ENCODE results near the gene SBF2. TPM values are rescaled to one million over a fixed set of nuclear protein-coding genes. Genes with fewer than 3 reads are reported as not detected.
"Not testable (repeated sequence)": the region's sequence is repeated elsewhere in the genome, so short reads cannot be mapped to it uniquely, and the experiment has no call there.

SBF2 gene
- polyA plus RNA-seq, 1 donor, result 18.8 TPM

DNA sequence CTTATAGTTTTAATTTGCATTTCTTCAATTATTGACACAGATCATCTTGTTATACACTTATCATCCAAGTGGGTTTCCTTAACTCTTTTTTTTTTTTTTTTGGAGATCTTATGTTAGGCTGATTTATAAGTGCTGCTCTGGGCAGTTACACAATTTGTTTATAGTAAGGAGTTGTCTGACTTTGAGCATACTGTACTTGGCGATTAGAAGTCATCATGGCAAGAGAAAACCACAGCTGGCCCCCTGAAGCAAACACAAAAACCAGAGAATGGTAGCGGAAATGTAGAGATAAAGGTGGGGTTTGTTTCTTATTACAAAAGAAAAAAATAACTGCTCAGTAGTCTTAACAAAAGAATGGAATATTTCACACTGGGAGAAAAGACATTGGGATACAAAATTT is 337.5 kb downstream of the SBF2 start:
- DNase-seq (ENCODE audit: low read depth), result no peak

DNA sequence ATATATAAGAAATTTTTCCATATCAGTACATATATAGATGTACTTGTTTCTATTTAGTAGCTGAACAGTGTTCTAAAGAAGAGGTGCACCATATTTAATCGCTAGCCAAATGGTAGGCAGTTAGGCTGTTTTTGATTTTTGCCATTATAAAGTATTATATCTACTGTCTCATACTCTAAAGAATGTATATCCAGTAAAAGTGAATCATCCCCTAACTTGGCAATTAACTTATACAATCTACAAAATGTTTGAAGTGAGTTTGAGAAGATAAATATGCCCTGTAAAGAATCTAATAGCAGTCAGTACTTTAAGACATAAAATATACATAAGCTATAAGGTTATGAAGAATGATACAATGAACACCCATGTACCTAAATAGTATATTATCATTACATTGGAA is 338.6 kb downstream of the SBF2 start:
- no peak for DNase-seq (ENCODE audit: low read depth)

DNA sequence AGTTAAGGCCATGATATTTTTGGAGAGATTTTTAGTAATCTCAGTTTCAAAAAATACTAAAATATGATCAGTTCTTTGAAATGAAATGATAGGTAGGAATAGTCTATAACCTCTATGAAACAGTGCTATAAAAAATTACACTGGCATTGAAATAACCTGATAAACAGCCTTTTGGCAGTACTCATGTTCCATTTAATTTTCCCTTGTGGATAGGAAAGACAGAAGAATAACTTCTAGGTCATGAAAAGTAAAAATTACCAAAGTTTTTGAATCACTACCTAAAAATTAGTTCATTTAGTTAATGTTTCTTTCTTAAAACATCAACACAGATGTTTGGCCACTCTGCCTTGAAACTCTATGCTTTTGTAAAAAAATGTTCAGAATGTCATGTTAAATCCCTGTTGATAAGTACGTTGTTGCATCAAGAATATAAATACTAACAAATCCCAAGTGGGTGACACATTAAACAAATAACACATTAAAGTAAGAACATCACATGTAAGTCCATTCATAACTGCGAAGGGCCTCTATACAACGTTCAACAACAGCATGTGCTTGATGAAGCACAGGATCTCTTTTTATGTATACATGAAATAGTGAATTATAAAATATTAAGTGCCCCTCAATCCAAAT is 339.9 kb downstream of the SBF2 start:
- no peak for DNase-seq (ENCODE audit: low read depth)

DNA sequence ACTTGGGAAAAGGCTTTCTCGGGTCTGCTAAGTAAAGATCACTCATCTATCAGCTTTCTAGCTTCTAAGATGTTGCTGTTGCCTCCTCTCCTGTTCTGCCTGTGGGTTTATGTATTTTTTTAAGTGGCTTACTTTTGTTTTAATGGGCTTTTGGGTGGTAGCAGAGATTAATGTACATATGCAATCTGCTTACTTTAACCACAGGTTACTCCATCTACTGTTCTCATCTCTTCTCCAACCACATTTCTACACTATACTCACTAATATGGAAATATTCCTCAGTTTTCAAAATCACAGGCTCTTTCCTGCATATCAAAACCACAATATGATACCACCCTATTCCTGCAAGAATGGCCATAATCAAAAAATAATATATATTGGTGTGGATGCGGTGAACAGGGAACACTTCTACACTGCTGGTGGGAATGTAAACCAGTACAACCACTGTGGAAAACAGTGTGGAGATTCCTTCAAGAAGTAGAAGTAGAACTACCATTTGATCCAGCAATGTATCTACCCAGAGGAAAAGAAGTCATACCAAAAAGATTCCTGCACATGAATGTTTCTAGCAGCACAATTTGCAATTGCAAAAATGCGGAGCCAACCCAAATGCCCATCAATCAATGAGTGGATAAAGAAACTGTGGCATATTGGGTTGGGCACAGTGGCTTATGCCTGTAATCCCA is 341.4 kb downstream of the SBF2 start:
- DNase-seq (ENCODE audit: low read depth), result no peak

DNA sequence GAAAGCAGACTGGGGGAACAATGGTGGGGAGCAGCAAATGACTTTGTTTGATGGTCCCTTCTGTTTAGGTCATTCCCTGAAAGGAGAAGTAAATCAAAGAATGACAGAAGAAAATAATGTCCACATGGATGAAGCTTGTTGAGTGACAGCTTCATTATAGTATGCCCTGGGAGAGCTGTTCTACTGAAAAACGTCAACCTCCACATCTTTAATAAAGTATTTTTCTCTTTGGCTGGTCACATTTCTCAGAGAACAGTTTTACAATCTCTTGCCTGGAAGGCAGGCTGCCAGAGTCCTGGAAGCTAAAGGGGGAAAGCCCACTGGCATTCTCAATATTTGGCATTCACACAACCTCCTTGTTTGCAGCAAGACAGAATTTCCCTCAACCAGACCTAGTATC is 342.2 kb downstream of the SBF2 start:
- no peak for DNase-seq (ENCODE audit: low read depth)

DNA sequence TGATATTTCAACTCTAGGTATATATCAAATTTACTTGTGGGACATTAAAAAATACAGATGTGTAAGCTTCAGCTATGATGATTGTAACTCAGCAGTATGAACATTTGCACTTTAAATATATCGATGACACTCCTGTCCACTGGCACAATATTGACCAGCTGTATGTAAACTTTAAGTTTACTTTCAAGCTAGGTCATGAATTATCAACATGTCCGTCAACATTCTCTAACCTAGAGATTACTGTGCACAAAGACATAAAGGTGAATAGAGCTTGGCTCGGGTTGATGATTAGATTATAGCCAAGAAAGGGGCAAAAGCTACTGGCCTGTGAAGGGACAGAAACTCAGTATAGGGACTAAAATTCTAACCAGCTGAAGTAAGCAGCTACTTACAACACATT is 343.6 kb downstream of the SBF2 start:
- no peak for DNase-seq (ENCODE audit: low read depth)

DNA sequence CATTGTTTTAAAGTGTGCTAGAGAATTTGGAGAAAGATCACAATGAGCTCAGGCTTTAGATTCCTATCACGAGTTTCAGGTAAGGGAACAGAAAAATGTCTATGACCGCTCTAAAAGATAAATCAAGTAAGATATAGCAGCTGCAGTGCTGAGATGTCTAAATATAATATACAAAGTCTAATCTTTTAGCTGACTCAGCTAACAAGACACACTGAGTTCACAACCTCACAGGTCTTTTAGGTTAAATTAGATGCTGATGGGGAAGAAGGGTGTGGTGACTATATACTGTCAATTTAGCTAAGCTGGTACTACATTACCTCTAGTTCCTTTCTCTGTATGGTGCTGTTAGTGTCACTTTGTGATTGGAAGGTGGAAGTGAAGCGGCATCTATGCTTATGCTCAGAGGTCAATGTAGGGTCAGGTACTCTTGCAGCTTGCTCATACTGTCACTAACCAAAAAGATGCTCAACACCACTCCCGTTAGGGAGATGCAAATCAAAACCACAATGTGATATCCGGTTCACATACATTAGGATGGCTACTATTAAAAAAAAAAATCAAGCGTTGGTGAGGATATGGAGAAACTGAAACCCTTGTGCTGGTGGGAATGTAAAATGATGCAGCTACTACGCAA is 346.7 kb downstream of the SBF2 start:
- DNase-seq (ENCODE audit: low read depth), result no peak

DNA sequence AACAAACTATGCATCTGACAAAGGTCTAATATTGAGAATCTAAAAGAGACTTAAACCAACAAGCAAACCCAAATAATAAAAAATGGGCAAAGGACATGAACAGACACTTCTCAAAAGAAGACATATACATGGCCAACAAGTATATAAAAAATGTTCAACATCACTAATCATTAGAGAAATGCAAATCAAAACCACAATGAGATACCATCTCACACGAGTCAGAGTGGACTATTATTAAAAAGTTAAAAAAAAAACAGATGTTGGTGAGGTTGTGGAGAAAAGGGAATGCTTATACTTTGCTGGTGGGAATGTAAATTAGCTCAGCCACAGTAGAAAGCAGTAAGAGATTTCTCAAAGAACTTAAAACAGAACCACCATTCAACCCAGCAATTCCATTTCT is 348.3 kb downstream of the SBF2 start:
- DNase-seq (ENCODE audit: low read depth), result not testable (repeated sequence)

DNA sequence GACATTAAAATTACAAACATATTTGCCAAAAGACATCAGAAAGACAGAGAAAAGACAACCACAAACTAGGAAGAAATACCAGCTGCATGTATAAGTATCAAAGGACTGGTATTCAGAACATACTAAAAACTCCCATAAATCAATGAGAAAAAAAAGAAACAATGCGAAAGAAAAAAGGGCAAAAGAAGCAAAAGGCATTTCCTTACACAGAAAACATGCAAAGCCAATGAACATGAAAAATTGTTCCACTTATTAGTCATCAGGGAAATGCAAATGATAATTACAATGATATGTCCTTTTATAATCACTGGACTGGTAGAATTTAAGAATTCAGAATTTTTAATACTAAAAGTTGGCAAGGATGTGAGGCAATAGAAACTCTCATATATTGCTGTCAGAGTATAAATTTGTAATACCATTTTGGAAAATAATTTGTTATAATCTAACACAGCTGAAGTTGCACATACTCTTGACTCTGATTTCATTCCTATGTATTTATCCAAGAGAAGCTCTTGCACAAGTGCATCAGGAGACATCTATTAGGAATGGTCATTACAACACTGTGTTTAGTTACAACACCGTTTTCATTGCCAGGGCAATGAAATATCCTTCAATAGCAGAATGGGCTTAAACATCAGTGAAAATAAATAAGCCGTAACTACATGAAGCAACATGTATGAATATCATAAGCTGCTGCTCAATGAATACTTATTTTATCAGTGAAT is 350.5 kb downstream of the SBF2 start:
- DNase-seq (ENCODE audit: low read depth), result peak; percentile 90

DNA sequence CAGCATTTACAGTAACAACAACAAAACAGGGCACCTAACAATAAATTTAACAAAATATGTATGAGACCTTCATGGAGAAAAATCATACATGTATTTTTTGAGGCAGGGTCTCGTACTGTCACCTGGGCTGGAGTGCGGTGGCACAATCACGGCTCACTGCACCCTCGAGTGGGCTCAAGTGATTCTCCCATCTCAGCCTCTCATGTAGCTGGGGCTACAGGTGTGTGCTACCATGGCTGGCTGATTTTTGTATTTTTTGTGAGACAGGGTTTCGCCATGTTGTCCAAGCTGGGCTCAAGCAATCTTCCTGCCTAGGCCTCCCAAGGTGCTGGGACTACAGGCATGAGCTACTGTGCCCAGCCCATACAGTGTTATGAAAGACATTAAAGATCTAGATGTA is 352.0 kb downstream of the SBF2 start:
- DNase-seq (ENCODE audit: low read depth), result no peak

DNA sequence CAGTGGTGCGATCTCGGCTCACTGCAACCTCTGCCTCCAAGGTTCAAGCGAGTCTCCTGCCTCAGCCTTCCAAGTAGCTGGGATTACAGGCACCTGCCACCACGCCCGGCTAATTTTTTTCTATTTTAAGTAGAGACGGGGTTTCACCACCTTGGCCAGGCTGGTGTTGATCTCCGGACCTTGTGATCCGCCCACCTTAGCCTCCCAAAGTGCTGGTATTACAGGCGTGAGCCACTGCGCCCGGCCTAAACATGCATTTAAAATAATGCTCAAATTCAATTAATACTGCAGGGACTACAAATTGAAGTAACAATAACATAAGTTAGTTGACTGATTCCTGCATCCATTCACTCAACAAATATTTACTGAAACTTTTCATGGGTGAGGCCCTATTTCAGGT is 354.9 kb downstream of the SBF2 start:
- not testable (repeated sequence) for DNase-seq (ENCODE audit: low read depth)

DNA sequence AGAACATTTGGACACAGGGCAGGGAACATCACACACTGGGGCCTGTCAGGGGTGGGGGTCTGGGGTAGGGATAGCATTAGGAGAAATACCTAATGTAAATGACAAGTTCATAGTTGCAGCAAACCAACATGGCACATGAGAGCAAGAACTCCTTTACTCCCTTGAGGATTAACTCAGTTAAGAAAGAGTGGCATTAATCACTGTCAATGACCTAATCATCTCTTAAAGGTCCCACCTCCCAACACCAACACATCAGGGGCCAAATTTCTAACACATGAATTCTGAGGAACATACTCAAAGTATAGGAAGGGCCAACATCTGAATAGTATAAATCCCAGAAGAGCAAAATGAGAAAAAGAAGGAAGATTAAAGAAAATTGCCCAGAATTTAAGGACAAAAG is 357.3 kb downstream of the SBF2 start:
- DNase-seq (ENCODE audit: low read depth), result no peak

DNA sequence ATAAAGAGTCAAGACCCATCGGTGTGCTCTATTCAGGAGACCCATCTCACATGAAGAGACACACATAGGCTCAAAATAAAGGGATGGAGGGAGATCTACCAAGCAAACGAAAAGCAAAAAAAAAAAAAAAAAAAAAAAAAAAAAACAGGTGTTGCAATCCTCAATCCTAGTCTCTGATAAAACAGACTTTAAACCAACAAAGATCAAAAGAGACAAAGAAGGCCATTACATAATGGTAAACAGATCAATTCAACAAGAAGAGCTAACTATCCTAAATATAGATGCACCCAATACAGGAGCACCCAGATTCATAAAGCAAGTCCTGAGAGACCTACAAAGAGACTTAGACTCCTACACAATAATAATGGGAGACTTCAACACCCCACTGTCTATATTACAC is 361.2 kb downstream of the SBF2 start:
- not testable (repeated sequence) for DNase-seq (ENCODE audit: low read depth)

DNA sequence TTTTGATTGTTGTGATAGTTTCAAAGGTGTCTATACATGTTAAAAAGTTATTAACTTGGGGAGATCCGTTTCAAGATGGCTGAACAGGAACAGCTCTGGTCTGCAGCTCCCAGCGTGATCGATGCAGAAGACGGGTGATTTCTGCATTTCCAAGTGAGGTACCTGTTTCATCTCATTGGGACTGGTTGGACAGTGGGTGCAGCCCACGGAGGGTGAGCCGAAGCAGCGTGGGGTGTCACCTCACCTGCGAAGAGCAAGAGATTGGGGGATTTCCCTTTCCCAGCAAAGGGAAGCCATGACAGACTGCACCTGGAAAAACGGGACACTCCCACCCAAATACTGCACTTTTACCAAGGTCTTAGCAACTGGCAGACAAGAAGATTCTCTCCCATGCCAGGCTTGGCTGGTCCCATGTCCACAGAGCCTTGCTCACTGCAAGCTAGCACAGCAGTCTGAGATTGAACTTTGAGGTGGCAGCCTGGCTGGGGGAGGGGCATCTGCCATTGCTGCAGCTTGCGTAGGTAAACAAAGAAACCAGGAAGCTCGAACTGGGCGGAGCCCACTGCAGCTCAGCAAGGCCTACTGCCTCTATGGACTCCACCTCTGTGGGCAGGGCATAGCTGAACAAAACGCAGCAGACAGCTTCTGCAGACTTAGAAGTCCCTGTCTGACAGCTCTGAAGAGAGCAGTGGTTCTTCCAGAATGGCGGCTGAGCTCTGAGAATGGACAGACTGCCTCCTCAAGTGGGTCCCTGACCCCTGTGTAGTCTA is 363.3 kb downstream of the SBF2 start:
- not testable (repeated sequence) for DNase-seq (ENCODE audit: low read depth)

DNA sequence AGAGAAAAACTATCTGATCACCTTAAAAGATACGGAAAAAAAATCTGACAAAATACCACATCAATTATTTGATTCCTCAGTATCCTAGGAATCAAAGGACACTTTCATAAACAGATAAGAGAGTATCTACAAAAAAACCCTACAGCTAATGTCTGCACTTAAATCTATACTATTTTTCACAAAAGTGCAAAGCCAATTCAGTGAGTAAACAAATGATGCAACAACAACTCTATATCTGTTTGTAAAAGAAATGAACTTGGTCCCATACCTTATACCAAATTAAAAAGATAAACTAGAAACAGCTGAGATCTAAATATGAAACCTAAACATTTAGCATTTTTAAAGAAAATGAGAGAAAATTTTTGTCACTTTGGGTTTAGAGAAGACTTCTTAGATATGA is 366.3 kb downstream of the SBF2 start:
- no peak for DNase-seq (ENCODE audit: low read depth)

DNA sequence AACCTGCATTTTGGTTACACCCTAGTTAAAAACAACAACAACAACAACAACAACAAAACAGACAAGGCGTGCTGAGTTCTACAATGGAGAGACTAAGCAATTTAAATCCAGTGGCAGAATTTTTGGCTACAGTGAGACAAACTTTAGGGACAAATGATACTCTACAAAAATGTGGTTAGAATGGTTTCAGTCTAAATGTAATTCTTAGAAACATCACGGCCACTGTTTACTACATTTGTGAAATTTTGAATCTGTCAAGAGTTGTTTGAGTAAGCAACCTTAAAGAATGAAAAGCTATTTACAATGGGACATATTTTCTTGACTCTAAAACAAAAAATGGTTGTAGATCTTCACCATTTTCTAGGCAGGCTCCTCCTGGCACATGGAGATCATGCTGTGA is 370.7 kb downstream of the SBF2 start:
- no peak for DNase-seq (ENCODE audit: low read depth)

DNA sequence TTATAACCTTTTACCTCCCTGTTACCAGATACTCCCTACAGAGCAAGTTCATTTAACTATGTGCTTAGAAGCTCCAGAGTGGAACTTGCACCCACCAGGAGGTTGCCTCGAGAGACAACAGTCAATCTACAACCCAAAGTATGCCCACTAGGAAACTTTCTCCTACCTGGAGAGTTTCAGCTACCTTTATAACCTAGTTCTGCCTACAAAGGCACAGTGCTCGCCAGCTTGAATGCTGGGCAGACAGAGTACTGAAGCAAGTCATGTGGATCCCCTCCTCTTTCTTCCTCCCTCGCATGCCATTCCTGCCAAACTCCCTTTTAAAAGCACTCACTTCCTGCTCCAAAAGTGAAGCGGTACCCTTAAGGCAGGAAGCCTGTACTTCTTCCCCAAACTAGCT is 371.2 kb downstream of the SBF2 start:
- DNase-seq (ENCODE audit: low read depth), result no peak

DNA sequence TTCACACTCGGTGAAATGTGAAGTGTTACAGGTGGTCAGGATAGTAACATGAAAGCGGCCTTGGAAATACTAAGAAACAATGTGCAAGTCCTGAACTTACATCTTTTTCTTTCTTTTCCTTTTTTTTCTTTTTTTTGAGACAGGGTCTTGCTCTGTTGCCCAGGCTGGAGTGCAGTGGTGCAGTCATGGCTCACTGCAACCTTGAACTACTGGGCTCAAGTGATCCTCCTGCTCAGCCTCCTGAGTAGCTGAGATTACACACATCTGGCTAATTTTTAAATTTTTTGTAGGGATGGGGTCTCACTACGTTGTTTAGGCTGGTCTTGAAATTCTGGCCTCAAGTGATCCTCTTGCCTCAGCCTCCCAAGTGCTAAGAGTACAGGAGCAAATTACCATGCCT is 377.5 kb downstream of the SBF2 start:
- DNase-seq (ENCODE audit: low read depth), result no peak

DNA sequence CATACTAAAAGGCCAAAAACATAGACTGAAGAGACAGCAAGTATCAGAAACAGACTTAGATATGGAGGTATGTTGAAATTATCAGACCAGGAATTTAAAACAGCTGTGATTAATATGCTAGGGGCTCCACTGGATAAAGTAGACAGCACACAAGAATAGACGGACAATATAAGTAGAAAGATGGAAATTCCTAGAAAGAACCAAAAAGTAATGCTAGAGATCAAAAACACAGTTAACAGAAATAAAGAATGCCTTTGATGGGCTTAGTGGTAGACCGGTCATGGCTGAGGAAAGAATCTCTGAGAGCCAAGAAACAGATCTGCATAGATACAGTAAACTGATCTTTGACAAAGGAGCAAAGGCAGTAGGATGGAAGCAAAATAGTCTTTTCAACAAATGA is 380.0 kb downstream of the SBF2 start:
- no peak for DNase-seq (ENCODE audit: low read depth)

DNA sequence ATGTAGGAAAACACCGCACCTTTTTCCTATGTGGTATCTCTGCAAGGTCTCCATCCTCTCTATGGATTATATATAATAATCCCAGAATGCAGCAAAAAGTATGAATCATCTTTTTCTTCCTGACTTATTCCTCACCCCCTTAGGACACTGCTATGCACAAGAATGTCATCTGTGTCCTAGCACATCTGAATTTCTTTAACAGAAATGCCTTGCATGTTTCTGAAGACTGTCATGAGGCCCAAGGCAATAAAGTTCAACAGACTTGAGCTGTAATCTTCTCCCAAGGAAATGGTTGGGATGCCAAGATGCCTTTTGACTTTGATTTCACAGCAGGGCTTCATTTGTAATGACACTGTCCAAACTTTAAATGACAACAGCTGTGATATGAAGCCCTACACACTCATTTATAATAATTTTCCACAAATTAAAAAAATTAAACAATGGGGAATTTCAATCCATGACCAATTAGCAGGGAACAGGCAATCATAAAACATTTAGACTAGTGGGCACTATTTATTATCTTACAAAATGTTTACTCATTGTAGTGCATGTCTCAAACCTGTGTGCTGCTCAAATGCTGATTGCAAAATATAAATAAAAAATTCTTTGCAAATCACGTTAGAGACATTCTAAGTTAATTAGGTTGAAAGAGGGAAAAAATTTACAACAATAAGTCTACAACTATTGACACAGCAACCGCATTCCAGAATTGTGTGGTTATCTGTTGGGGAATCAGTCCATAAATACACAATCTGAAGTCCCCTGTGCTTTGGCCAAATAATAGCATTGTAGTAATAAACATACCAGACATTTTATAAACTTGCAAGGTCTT is 387.8 kb downstream of the SBF2 start:
- DNase-seq (ENCODE audit: low read depth), result no peak

DNA sequence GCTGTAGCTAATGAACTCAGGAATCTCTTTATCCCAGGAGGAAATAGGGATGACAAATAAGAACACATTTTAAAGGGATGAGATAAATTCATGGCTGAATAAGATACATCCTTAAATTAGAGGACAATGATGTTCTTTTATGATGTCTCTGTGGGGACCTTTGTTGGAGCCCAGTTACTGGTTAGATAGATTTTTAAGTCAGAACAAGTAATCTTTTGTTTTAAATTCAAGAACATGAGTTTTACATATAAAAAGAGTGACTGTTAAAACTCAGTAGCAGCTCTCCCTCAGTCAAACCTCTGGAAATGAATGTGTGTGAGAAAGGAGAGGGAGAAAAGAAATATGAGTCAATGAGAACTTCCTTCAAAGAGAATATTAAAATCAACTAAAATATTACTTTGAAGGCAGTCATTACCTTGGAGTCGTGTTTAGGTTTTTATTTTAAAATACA is 388.5 kb downstream of the SBF2 start:
- DNase-seq (ENCODE audit: low read depth), result no peak

Data from forelimb muscle (tissue), 1 donor.